Activated T-helper 2 cell treated with anti-CD3 and anti-CD28 coated beads, Interferon-gamma antibody, Interleukin-2, Interleukin-4, amounts not matched to agents 10 μg/mL and 5 μg/mL and 100 μg/mL, durations not matched to agents 14 hours and 24 hours and 36 hours (primary cell): ENCODE measurements around the gene CEP192. TPM values are rescaled to one million over a fixed set of nuclear protein-coding genes. Genes with fewer than 3 reads are reported as not detected.
"Not testable (repeated sequence)": the region's sequence is repeated elsewhere in the genome, so short reads cannot be mapped to it uniquely, and the experiment has no call there.

Experiments used
- DNase-seq: peaks from one replicate; pipeline ENCODE4 v3.0.0; 2021; ENCODE audit warnings: low spot score
- H3K27ac Mint-ChIP-seq: one replicate; pipeline ENCODE4 v1.8.0; 2021; ENCODE audit warnings: mixed read lengths
- H3K27me3 Mint-ChIP-seq: one replicate; pipeline ENCODE4 v1.8.0; 2021; ENCODE audit warnings: low read depth, mixed read lengths
- H3K36me3 Mint-ChIP-seq: one replicate; pipeline ENCODE4 v1.8.0; 2021; ENCODE audit warnings: low read depth, mixed read lengths
- H3K4me1 Mint-ChIP-seq: one replicate; pipeline ENCODE4 v1.8.0; 2021; ENCODE audit warnings: low read depth, mixed read lengths
- H3K4me3 Mint-ChIP-seq: one replicate; pipeline ENCODE4 v1.8.0; 2021; ENCODE audit warnings: low read depth, mild to moderate bottlenecking, moderate library complexity, mixed read lengths
- H3K9me3 Mint-ChIP-seq: one replicate; pipeline ENCODE4 v1.8.0; 2021; ENCODE audit warnings: mixed read lengths
- intact Hi-C: fragments of 100-400 bp; cut with micrococcal nuclease; formaldehyde crosslinking; loops from one replicate; pipeline ENCODE4 v1.15.1; 2023
- total RNA-seq: library from RNA; stranded (reverse); gene quantifications from 2 replicates; pipeline ENCODE4 v1.2.3, GENCODE V29; 2022

The CEP192 gene
- total RNA-seq, 1 donor from 2014 or later, result 37.4 TPM

- H3K27ac Mint-ChIP-seq, intact Hi-C loops, H3K9me3 Mint-ChIP-seq, DNase-seq, H3K4me3 Mint-ChIP-seq, H3K27me3 Mint-ChIP-seq, H3K4me1 Mint-ChIP-seq: not testable (repeated sequence)
- peaks cover 88% of the 10 kb centered on the region for H3K36me3 Mint-ChIP-seq
Measured at GRCh38 chr18:13098104-13098503, 106.9 kb downstream of the CEP192 start.

DNA sequence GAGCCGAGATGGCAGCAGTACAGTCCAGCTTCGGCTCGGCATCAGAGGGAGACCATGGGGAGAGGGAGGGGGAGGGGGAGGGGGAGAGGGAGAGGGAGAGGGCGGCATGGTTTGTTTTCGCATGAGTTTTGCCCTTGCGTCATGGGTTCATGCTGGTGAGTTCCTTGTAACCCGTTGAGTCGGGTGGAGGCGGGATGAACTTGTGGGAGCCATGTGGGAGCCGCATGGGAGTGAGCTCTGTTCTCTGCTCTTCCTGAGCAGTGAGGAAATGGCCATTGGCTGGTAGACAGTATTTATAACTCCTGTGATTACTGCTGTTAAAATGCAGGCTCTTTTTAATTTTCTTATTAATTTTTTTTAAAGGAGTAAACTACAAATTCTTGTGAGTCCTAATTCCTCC is 108.0 kb downstream of the CEP192 start:
- H3K36me3 Mint-ChIP-seq, result peaks cover 88% of the 10 kb centered on the region
- no peaks in the 10 kb centered on the region for H3K27me3 Mint-ChIP-seq
- no peaks in the 10 kb centered on the region for H3K9me3 Mint-ChIP-seq
- no peak overlapping the region for H3K27ac Mint-ChIP-seq
- H3K4me1 Mint-ChIP-seq, result no peaks in the 10 kb centered on the region
- no peak for DNase-seq
- no peak overlapping the region for H3K4me3 Mint-ChIP-seq
- intact Hi-C loops, result no loop called here

GRCh38 chr18:13100942-13101658 is 109.9 kb downstream of the CEP192 start:
- intact Hi-C loops, result no loop called here
- Mint-ChIP-seq H3K9me3 (peaks cover 1% of the 10 kb centered on the region), H3K27me3 (no peaks in the 10 kb centered on the region), H3K4me3 (no peak overlapping the region), H3K27ac (peak overlapping the region; percentile 16), H3K4me1 (no peaks in the 10 kb centered on the region), H3K36me3 (peaks cover 88% of the 10 kb centered on the region)
- DNase-seq, result no peak

- Mint-ChIP-seq H3K27me3 (no peaks in the 10 kb centered on the region), H3K4me3 (no peak overlapping the region), H3K27ac (peak overlapping the region; percentile 16)
Measured at GRCh38 chr18:13101659-13102197, 110.6 kb downstream of the CEP192 start.

DNA sequence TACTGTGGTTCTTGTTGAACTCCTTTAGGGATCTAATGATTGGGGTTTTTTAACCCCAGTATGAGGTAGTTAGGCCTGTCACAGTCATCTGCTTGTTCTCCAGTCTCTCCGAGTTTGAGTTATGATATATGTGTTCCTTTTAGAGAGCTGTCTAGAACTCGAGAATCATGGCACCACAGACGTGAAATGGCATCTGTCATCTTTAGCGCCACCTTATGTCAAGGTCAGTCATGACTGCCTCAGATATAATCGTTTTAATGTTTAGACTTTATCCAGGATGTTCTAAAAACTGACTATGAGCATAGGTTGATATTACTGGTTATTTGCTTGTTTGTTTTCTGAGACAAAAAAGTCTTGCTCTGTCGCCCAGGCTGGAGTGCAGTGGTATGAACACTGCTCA is 112.2 kb downstream of the CEP192 start:
- Mint-ChIP-seq H3K27me3 (no peaks in the 10 kb centered on the region), H3K9me3 (peaks cover 16% of the 10 kb centered on the region), H3K27ac (no peak overlapping the region), H3K4me3 (no peak overlapping the region), H3K4me1 (peaks cover 5% of the 10 kb centered on the region), H3K36me3 (peaks cover 92% of the 10 kb centered on the region)
- no peak for DNase-seq
- intact Hi-C loops, result no loop called here

More at GRCh38 chr18:13101659-13102197, 110.6 kb downstream of the CEP192 start:
- intact Hi-C loops, result no loop called here
- DNase-seq, result no peak
- Mint-ChIP-seq H3K9me3 (peaks cover 8% of the 10 kb centered on the region), H3K4me1 (peaks cover 2% of the 10 kb centered on the region), H3K36me3 (peaks cover 88% of the 10 kb centered on the region)

GRCh38 chr18:13105059-13105458 is 113.9 kb downstream of the CEP192 start:
- H3K4me1 Mint-ChIP-seq, result peaks cover 5% of the 10 kb centered on the region
- H3K27ac Mint-ChIP-seq, result no peak overlapping the region
- H3K9me3 Mint-ChIP-seq, result peaks cover 18% of the 10 kb centered on the region
- no peak for DNase-seq
- intact Hi-C loops, result no loop called here
- H3K36me3 Mint-ChIP-seq, result peaks cover 94% of the 10 kb centered on the region
- H3K4me3 Mint-ChIP-seq, result no peak overlapping the region
- H3K27me3 Mint-ChIP-seq, result no peaks in the 10 kb centered on the region

DNA sequence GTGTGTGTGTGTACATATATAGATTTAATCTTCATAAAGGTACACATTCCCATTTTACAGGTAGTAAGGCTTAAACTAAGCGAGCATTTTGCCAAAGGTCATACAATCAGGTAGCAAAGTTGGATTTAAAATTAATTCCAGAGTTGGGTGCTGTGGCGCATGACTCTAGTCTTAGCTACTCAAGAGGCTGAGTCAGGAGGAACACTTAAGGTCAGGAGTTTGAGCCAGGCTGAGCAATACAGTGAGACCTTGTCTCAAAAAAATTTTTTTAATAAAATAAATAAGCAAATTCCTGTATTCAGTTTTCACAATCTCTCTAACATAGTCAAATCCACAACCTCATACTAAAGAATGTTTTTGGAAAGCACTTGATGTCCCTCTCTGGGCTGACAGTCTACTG is 115.9 kb downstream of the CEP192 start:
- intact Hi-C loops, result no loop called here

GRCh38 chr18:13108330-13108729 is 117.2 kb downstream of the CEP192 start:
- H3K4me3 Mint-ChIP-seq, result no peak overlapping the region
- H3K4me1 Mint-ChIP-seq, result peaks cover 5% of the 10 kb centered on the region
- no peaks in the 10 kb centered on the region for H3K27me3 Mint-ChIP-seq
- intact Hi-C loops, result no loop called here
- H3K36me3 Mint-ChIP-seq, result peaks cover 84% of the 10 kb centered on the region
- peaks cover 18% of the 10 kb centered on the region for H3K9me3 Mint-ChIP-seq
- no peak for DNase-seq
- H3K27ac Mint-ChIP-seq, result peak overlapping the region; percentile 55

More for the DNA sequence above, 115.9 kb downstream of the CEP192 start:
- H3K27ac Mint-ChIP-seq, result no peak overlapping the region
- H3K27me3 Mint-ChIP-seq, result no peaks in the 10 kb centered on the region
- H3K4me1 Mint-ChIP-seq, result peaks cover 5% of the 10 kb centered on the region
- peaks cover 18% of the 10 kb centered on the region for H3K9me3 Mint-ChIP-seq
- peaks cover 90% of the 10 kb centered on the region for H3K36me3 Mint-ChIP-seq
- no peak overlapping the region for H3K4me3 Mint-ChIP-seq
- DNase-seq, result no peak

GRCh38 chr18:13110559-13110958 is 119.4 kb downstream of the CEP192 start:
- no peak overlapping the region for H3K27ac Mint-ChIP-seq
- H3K27me3 Mint-ChIP-seq, result no peaks in the 10 kb centered on the region
- peaks cover 18% of the 10 kb centered on the region for H3K9me3 Mint-ChIP-seq
- no peak overlapping the region for H3K4me3 Mint-ChIP-seq
- H3K4me1 Mint-ChIP-seq, result peaks cover 5% of the 10 kb centered on the region
- peaks cover 81% of the 10 kb centered on the region for H3K36me3 Mint-ChIP-seq
- intact Hi-C loops, result no loop called here
- no peak for DNase-seq

GRCh38 chr18:13112982-13113381 is 121.8 kb downstream of the CEP192 start:
- peaks cover 72% of the 10 kb centered on the region for H3K36me3 Mint-ChIP-seq
- intact Hi-C loops, result no loop called here

GRCh38 chr18:13120255-13120654 is 129.1 kb downstream of the CEP192 start:
- Mint-ChIP-seq H3K27ac (no peak overlapping the region), H3K9me3 (no peaks in the 10 kb centered on the region), H3K4me3 (no peak overlapping the region), H3K4me1 (no peaks in the 10 kb centered on the region), H3K27me3 (no peaks in the 10 kb centered on the region), H3K36me3 (peaks cover 40% of the 10 kb centered on the region)
- intact Hi-C loops, result no loop called here
- DNase-seq, result no peak

More at GRCh38 chr18:13112982-13113381, 121.8 kb downstream of the CEP192 start:
- Mint-ChIP-seq H3K27ac (no peak overlapping the region), H3K9me3 (peaks cover 7% of the 10 kb centered on the region), H3K27me3 (no peaks in the 10 kb centered on the region), H3K4me3 (no peak overlapping the region), H3K4me1 (peaks cover 3% of the 10 kb centered on the region)
- no peak for DNase-seq

DNA sequence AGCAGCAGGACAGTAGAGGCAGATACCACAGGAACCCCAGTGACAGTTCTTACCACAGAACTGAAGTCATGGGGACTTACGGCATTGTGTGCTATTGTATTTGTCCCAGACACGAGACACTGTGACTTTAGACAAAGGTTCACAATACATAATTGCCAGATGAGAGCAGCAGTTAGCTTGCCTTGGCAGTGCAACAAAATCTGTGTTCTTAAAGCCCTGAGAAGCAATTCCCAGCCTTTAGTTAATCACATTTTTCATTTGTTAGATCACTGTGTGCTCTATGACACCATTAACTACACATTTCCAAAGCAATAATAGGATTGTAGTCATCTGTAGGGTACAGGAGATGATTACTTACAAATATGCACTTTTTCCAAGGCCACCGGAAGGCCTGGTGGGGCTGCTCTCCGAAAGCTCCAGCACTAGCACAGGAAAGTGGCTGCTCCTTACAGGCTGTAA is 129.8 kb downstream of the CEP192 start:
- Mint-ChIP-seq H3K4me3 (no peak overlapping the region), H3K27me3 (no peaks in the 10 kb centered on the region), H3K27ac (no peak overlapping the region), H3K36me3 (peaks cover 33% of the 10 kb centered on the region), H3K9me3 (no peaks in the 10 kb centered on the region), H3K4me1 (no peaks in the 10 kb centered on the region)
- intact Hi-C loops, result no loop called here
- no peak for DNase-seq

DNA sequence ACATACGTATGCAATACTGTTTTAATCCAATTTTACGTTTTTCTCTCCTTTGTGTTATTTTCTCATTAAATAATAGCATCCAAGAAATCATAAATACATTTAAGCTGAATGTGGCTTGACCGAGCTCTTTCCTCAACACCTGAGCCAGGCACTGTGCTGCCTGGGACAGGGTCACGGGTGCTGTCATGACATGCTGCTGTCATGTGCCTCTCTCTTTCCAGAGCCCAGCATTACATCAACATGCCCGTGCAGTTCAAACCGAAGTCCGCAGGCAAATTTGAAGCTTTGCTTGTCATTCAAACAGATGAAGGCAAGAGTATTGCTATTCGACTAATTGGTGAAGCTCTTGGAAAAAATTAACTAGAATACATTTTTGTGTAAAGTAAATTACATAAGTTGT is 133.2 kb downstream of the CEP192 start:
- Mint-ChIP-seq H3K4me3 (no peak overlapping the region), H3K27ac (no peak overlapping the region), H3K9me3 (no peaks in the 10 kb centered on the region), H3K36me3 (peaks cover 21% of the 10 kb centered on the region), H3K27me3 (no peaks in the 10 kb centered on the region), H3K4me1 (no peaks in the 10 kb centered on the region)
- intact Hi-C loops, result no loop called here
- no peak for DNase-seq
